Upper lobe of left lung (tissue), 4 donors: ENCODE data around the gene CDH2.

Source experiments
- EP300 ChIP-seq, 4 donors: sonication (generic); formaldehyde crosslinking; IDR thresholded peaks; one replicate each; pipeline ENCODE4 v1.5.1; 2017; ENCODE audit warnings: antibody characterized with exemption in 4 of 4, control low read depth in 2 of 4
- POLR2A ChIP-seq, 4 donors: fragments of 450-650 bp; IDR thresholded peaks; one replicate each; pipeline ENCODE4 v1.5.1; 2016 to 2017; ENCODE audit warnings: antibody characterized with exemption in 4 of 4, mild to moderate bottlenecking in 2 of 4
- POLR2AphosphoS5 ChIP-seq, 2 donors: sonication (generic); formaldehyde crosslinking; IDR thresholded peaks; one replicate each; pipeline ENCODE4 v1.5.1; 2017; ENCODE audit warnings: antibody characterized with exemption in 2 of 2
- TF ChIP-seq, protein P1 (sequence below), 6 experiments: fragments of 450-650 bp in 4 of 6; fragments of 200-600 bp in 2 of 6; sonication (generic) in 2 of 6; IDR thresholded peaks; one replicate each; pipeline ENCODE4 v1.5.1; 2016 to 2019; ENCODE audit warnings: antibody characterized with exemption in 6 of 6

DNA sequence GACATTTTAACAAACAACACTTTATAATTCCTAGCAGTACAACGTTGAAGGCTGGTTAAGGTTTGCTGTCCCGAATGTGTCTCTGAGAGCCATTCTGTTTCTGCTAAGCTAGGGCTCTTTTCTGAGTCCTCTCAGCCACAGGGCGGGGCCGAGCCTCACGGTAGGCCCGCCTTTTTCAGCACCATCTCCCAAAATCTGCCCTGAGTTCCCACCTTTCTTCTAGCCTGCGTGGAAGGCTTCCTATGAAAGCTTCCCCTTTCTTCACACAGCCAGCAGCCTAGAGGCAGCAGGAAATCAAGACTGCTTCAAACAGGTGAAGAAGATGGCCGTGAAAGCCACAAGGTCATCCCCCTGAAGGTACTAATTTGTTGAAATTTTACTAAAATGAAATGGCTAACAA is 255.5 kb downstream of the CDH2 start:
- TF ChIP-seq POLR2A (IDR thresholded peaks at IDR 0.05) (no peak), POLR2AphosphoS5 (IDR thresholded peaks at IDR 0.05) (no peak), EP300 (IDR thresholded peaks at IDR 0.05) (no peak)
- TF ChIP-seq, protein P1, sequence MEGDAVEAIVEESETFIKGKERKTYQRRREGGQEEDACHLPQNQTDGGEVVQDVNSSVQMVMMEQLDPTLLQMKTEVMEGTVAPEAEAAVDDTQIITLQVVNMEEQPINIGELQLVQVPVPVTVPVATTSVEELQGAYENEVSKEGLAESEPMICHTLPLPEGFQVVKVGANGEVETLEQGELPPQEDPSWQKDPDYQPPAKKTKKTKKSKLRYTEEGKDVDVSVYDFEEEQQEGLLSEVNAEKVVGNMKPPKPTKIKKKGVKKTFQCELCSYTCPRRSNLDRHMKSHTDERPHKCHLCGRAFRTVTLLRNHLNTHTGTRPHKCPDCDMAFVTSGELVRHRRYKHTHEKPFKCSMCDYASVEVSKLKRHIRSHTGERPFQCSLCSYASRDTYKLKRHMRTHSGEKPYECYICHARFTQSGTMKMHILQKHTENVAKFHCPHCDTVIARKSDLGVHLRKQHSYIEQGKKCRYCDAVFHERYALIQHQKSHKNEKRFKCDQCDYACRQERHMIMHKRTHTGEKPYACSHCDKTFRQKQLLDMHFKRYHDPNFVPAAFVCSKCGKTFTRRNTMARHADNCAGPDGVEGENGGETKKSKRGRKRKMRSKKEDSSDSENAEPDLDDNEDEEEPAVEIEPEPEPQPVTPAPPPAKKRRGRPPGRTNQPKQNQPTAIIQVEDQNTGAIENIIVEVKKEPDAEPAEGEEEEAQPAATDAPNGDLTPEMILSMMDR (IDR thresholded peaks at IDR 0.05) = no peak
